ENCODE measurements around the gene USP37. TPM values are rescaled to one million over a fixed set of nuclear protein-coding genes. Genes with fewer than 3 reads are reported as not detected.

The USP37 gene
- polyA plus RNA-seq, 10 donors, result 7.7 to 13.1 (median 10.9) TPM

GRCh38 chr2:218404351-218405085 is 163.6 kb downstream of the USP37 start:
- peak in 1 of 3 donors; percentile 26 for DNase-seq

DNA sequence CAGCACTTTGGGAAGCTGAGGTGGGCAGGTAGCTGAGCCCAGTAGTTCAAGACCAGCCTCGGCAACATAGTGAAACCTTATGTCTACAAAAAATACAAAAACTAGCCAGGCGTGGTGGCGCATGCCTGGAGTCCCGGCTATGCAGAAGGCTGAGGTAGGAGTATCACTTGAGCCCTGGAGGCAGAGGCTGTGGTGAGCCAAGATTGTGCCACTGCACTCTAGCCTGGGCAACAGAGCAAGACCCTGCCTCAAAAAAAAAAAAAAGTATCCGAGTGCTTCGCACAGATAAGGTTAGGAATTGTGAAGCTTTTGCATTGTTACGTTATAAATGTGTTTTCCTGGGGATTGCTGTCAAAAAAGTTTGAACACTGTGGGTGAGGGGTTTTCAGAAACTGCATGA is 164.3 kb downstream of the USP37 start:
- DNase-seq, result no peak

GRCh38 chr2:218402911-218403411 is 165.2 kb downstream of the USP37 start:
- DNase-seq, result no peak

DNA sequence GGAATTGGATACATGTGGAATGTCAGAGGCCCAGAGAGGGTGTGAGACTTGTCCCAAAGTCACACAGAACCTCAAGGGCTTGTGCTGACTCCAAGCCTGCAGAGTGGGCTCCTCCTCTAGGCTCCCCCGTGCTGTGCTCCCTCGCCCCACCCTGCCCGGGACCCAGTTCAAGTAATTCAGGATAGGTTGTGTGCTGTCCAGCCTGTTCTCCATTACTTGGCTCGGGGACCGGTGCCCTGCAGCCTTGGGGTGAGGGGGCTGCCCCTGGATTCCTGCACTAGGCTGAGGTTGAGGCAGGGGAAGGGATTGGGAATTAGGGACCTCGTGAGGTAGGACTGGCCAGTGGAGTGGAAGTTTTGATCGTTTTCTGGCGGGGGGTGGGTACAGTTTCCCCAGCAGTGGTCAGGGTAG is 165.7 kb downstream of the USP37 start:
- DNase-seq, result no peak

DNA sequence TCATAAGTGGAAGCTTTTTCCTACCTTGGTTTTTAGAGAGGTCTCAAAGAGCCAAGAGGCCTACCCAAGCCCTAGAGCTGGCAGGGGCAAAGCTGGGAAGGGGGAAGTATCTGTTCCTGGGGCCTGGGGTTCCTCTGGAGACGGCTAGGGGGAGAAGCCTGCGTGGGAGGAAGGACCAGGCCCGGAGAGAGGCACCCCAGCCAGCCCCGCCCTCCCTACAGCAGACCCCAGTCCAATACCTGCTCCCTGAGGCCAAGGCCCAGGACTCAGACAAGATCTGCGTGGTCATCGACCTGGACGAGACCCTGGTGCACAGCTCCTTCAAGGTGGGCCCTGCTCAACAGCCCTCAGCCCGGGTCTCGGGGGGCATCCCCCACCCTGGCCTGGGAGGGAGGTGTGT is 166.3 kb downstream of the USP37 start:
- DNase-seq, result no peak

DNA sequence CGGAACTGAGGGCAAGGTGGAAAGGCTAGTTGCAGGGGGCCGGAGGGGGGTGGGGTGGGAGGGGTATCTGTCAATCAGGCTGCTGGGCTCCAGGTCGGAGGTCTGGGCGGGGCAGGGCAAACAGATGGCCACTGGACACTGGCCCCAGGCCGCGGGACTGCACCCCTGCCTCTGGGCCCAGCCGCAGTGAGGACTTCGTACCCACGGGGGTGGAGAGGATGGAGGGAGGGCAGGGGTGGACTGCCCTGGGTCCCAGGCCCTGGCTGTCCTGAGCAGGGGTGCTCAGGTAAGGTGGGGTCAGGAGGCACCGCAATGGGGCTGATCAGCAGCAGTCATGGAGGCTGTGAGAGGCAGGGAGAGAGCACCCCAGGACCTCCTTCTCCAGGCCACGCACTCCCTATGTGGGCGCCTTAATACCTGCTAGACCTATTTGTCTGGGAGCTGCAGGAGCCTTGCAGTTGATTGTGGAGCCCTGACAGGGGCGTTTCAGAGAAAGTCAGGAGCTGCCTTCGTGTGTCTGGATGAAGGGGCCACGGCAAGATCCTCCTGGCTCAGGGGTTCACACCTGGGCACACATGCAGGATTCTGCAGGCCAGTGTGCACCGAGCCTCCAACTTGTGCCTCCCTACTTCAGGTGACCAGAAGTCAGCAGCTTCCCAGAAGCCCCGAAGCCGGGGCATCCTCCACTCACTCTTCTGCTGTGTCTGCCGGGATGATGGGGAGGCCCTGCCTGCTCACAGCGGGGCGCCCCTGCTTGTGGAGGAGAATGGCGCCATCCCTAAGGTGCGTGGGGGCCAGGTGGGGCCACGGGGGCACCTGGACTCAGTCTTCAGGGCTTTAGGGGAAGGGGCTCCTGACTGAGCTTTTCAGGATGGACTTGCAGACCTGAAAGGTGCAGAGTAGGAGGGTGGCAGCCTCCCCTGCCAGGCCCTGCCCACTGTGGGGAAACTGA is 166.9 kb downstream of the USP37 start:
- no peak for DNase-seq

Other genes with a start within 250 kb of the USP37 start
- gene CATIP, start 211.5 kb downstream of the USP37 start, polyA plus RNA-seq (ENCODE audit: insufficient read length in 10 of 10), result under 1 TPM in 2 of 10 donors, not detected in 8; 0.09 to 0.12 TPM
- 1 to 10 TPM in 2 of 10 donors, under 1 TPM in 8; 0.29 to 1.6 (median 0.75) TPM for gene SLC11A1, start 186.1 kb downstream of the USP37 start, polyA plus RNA-seq (ENCODE audit: insufficient read length in 10 of 10)
- 100 to 1,000 TPM in 2 of 10 donors, 10 to 100 TPM in 8; 77.9 to 102 (median 90.3) TPM for gene CTDSP1, start 168.5 kb downstream of the USP37 start, polyA plus RNA-seq (ENCODE audit: insufficient read length in 10 of 10)
- under 1 TPM in 8 of 10 donors, not detected in 2; 0.04 to 0.39 (median 0.11) TPM for gene VIL1, start 149.2 kb downstream of the USP37 start, polyA plus RNA-seq (ENCODE audit: insufficient read length in 10 of 10)
- 10 to 100 TPM; 29.2 to 45.1 (median 37.3) TPM for gene CNOT9, start 488 bp upstream of the USP37 start, polyA plus RNA-seq (ENCODE audit: insufficient read length in 10 of 10)
- 10 to 100 TPM; 16.7 to 52.3 (median 40.0) TPM for gene PLCD4, start 39.5 kb upstream of the USP37 start, polyA plus RNA-seq (ENCODE audit: insufficient read length in 10 of 10)
- 10 to 100 TPM; 11.2 to 13.9 (median 12.3) TPM for gene ZNF142, start 91.3 kb upstream of the USP37 start, polyA plus RNA-seq (ENCODE audit: insufficient read length in 10 of 10)
- 10 to 100 TPM; 27.8 to 44.3 (median 35.2) TPM for gene BCS1L, start 91.3 kb upstream of the USP37 start, polyA plus RNA-seq (ENCODE audit: insufficient read length in 10 of 10)
- 10 to 100 TPM; 20.8 to 31.6 (median 26.5) TPM for gene RNF25, start 103.7 kb upstream of the USP37 start, polyA plus RNA-seq (ENCODE audit: insufficient read length in 10 of 10)
- 10 to 100 TPM; 18.0 to 58.9 (median 23.8) TPM for gene STK36, start 103.7 kb upstream of the USP37 start, polyA plus RNA-seq (ENCODE audit: insufficient read length in 10 of 10)
- 10 to 100 TPM; 18.0 to 41.0 (median 24.0) TPM for gene TTLL4, start 142.5 kb upstream of the USP37 start, polyA plus RNA-seq (ENCODE audit: insufficient read length in 10 of 10)
- 10 to 100 TPM; 10.8 to 22.9 (median 19.0) TPM for gene CYP27A1, start 213.8 kb upstream of the USP37 start, polyA plus RNA-seq (ENCODE audit: insufficient read length in 10 of 10)

All from muscle of back (tissue), 11 donors.